ENCODE results near the gene DBH.

The DBH gene

GRCh38 chr9:133643978-133644760 is 8.0 kb downstream of the DBH start:
- no peak for DNase-seq (ENCODE audit: low read depth in 2 of 2)

GRCh38 chr9:133645021-133645765 is 9.0 kb downstream of the DBH start:
- DNase-seq (ENCODE audit: low read depth in 2 of 2) = no peak

DNA sequence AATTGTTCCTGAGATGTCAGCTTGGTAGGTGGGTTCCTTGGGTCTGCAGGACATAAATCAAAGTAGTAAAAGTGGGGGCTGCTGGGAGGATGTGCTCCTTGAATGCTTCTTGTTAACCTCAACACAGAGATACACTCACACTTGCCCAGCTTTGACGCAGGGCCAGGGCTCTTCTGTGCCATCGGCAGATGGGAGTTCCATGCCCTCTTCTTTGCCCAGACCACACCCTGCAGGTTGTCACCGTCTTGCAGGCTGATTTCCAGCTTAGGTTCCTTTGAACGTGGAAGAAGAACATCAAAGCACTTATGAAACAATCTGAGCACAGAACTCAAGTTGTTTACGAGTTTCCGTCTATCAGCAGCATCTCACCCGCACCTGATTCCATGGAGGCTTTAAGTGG is 11.0 kb downstream of the DBH start:
- DNase-seq (ENCODE audit: low read depth in 2 of 2) = no peak

DNA sequence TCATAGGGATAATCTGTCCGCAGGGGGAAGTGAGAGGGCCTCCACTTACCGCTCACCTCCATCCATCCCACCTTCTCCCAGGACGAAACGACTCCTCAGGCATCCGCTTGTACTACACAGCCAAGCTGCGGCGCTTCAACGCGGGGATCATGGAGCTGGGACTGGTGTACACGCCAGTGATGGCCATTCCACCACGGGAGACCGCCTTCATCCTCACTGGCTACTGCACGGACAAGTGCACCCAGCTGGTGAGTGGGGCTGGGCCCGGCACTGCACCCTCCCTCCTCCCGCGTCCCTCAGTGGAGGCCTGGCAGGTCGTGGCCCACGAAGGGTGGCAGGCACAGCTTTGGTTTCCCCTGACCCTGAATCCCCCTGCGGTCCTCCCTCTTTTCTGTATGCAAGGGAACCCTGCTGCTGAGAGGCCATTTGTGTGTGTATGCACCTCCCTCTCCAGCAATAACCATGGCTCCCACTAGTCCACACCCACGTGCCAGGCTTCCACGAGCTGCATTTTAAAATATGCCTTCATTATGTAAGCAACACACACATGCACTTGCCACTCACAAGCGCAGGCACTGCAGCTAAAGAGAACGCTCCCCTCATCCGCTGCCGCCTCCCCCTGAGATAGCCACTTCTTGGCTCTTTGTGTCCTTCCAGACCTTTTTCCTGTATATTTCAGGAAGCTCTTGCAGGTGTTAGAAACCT is 11.8 kb downstream of the DBH start:
- DNase-seq (ENCODE audit: low read depth in 2 of 2) = no peak

- DNase-seq (ENCODE audit: low read depth in 2 of 2) = no peak
Observed at GRCh38 chr9:133649194-133649593, 13.0 kb downstream of the DBH start.

GRCh38 chr9:133650026-133650425 is 13.9 kb downstream of the DBH start:
- DNase-seq (ENCODE audit: low read depth in 2 of 2) = no peak

DNA sequence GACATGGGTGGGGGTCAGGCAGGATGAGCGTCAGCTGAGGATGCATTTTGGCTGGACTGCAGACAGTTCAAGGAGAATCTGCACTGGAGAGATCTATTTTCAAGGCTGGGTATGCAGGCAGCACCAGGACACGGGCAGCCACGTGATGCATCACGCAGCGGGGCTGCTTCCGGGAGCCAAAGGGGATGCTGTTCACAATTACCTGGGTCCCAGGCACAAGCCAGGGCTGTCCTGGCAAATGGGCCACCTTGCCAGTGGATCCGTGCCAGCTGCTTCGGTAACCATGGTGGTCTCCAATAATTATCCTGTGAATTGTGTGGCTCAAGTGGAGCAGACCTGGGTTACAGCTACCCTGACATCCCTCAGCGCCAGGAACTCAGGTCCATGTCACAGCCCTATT is 17.5 kb downstream of the DBH start:
- DNase-seq (ENCODE audit: low read depth in 2 of 2) = no peak

- no peak for DNase-seq (ENCODE audit: low read depth in 2 of 2)
Observed at GRCh38 chr9:133654736-133655657, 18.8 kb downstream of the DBH start.

GRCh38 chr9:133655701-133656100 is 19.5 kb downstream of the DBH start:
- no peak for DNase-seq (ENCODE audit: low read depth in 2 of 2)

DNA sequence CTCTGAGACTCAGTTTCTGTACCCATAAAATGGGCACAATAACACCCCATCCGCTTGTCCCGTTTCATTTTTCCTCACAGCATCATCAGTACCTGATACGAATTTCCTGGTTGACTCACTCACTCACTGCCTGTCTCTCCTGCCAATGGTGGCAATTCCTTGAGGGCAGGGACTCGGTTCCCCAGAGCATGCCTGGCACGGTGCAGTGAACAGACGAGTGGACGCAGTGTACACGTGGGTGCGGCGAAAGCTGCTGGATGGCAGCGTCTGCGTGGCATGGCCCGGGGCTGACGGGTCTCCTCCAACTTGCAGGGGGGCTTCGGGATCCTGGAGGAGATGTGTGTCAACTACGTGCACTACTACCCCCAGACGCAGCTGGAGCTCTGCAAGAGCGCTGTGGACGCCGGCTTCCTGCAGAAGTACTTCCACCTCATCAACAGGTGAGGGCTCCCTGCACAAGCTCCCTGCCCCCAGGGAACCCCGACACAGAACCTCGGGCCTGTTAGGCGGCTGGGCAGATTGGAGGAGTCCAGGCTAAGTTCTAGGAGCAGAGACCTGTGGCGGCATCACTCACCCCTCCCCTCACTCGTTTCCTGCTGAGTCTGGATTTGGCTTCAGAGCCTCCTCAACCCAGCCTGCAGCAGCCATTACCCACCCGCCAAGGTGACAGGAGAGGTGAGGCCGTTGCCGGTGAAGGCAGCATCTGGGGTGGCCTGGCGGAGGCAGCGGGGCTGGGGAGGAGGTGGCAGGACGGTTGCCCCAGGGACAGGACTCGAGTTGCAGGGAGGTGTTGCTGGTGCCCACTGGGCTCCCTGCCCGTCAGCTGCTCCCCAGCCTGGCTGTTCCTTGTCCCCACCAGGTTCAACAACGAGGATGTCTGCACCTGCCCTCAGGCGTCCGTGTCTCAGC is 20.3 kb downstream of the DBH start:
- DNase-seq (ENCODE audit: low read depth in 2 of 2) = no peak

GRCh38 chr9:133657120-133657661 is 21.0 kb downstream of the DBH start:
- DNase-seq (ENCODE audit: low read depth in 2 of 2) = no peak

DNA sequence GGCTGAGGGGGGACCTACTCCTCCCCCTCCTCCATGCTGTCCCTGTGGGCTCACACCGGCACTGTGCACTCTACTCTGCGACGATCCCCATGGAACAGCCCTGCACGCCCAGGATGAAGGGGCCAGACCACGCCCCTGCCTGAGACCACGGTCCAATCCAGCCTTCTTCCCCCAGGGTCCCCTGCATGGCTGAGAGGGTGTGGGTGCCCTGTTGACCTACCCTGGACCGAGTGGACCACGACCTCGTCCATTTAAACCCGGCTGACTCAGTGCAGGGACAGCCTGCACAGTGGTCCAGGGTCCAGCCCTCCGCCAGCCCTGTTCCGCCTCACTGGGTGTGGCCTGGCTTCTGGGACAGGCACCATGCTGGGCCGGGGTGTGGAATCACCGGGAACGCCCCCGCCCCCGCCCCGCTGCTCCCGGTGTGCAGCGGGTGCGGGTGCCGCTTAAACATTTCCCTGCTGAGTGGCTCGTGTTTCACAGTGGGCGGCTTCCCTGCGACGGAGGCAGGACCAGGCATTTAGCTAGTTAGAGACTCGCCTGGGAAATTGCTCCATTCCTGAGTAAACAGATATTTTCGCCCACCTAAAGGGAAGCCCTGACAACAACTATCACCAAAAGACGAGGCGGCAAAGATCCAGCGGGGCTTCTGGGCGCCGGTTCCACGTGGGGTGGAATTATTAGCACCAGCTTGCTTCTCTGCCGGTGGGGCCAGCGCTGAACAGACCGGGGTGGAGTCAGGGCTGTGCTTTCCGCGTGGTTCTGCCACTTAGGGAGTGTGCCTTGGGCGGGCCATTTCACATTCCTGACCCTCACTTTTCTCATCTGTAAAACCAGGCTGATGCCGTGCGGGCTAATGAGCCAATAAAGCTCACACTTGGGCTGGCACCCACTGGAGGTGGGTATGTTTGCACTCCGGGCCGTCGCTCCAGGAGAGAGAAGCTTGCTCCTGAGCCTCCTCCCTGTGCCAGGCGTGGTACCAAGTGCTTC is 22.6 kb downstream of the DBH start:
- DNase-seq (ENCODE audit: low read depth in 2 of 2) = no peak

DNA sequence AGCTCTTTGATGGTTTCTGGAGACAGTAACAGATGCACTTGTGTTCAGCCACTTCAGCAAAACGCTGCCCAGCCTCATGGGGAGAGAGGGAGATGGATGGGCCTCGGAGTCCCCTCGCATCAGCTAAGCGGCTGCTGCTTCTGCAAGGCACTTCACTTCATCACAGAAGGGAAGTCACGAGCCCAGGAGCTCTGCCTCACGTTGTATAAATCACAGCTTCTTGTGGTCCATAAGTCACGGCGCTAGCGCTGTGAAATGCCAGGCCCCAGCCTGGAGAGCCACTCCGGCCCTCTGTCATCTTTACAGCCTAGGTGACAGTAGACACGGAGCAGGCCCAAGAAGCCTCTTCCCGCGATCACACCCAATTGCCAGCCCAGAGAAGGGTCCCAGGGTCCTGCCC is 23.4 kb downstream of the DBH start:
- DNase-seq (ENCODE audit: low read depth in 2 of 2) = no peak

GRCh38 chr9:133661846-133662540 is 25.8 kb downstream of the DBH start:
- no peak for DNase-seq (ENCODE audit: low read depth in 2 of 2)

- no peak for DNase-seq (ENCODE audit: low read depth in 2 of 2)
Observed at GRCh38 chr9:133664173-133665050, 28.2 kb downstream of the DBH start.

- no peak for DNase-seq (ENCODE audit: low read depth in 2 of 2)
Observed at GRCh38 chr9:133665096-133665495, 28.9 kb downstream of the DBH start.

DNA sequence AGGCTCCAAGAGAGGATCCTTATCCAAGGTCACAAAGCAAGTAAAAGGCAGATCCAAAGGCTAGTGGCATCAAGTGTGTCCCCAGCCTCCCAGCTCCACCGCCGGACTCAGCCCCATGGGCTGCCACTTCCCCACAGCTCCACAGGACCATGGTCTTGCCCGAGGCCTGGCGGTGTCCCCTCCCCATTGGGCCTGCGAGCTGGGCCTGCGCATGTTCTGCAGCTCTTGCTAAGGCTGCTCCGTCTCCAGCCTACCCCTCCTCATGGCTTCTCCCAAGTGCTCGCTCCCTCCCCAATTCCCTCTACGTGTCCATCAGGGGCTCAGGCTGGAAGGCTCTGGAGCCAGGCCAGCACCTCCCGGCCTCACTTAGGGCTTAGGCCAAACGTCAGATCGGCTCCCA is 29.4 kb downstream of the DBH start:
- no peak for DNase-seq (ENCODE audit: low read depth in 2 of 2)

Measured in activated CD4-positive, alpha-beta T cell treated with anti-CD3 and anti-CD28 coated beads for 24 hours (primary cell).